Thoracic aorta endothelial cell (primary cell): ENCODE data around the gene HORMAD1. TPM values are rescaled to one million over a fixed set of nuclear protein-coding genes. Genes with fewer than 3 reads are reported as not detected.

Experiments
- small RNA-seq: library from RNA; depleted of rRNA; stranded (forward); fragments of <200 nt; gene quantifications from one replicate; pipeline ENCODE3, GENCODE V24; 2012
- total RNA-seq: library from RNA; depleted of rRNA; stranded (reverse); fragments of >200 nt; gene quantifications from 2 replicates; pipeline ENCODE4 v1.2.3, GENCODE V29; 2012

HORMAD1 gene
- 0.29 TPM in 1 of 2 replicates, not detected in the other for total RNA-seq

GRCh38 chr1:150720703-150721102, at the start of gene HORMAD1:
Gene HORMAD1, minus strand, starts transcription at chr1:150720895. Its CDS starts 1,390 bp downstream, at chr1:150719505.

GRCh38 chr1:150765296-150765976, 44.7 kb upstream of the HORMAD1 start, which contains the start of gene CTSS:
Gene CTSS, minus strand, starts transcription at chr1:150765778. Its CDS starts 1,015 bp downstream, at chr1:150764763.

GRCh38 chr1:150696995-150697927, 23.4 kb downstream of the HORMAD1 start, which contains the start of gene GOLPH3L:
Gene GOLPH3L, minus strand, starts transcription at chr1:150697154. Its CDS starts 2,316 bp downstream, at chr1:150694838.

Small RNA genes within 50 kb of the gene (small RNA-seq; reads per million reads assigned to genes)
- not detected for gene RNU6-1042P

Other genes with a start within 250 kb of the HORMAD1 start
- gene TARS2, start 233.5 kb downstream of the HORMAD1 start, total RNA-seq: 18.7 and 19.4 TPM in 2 replicates
- 0.57 and 0.93 TPM in 2 replicates for gene ECM1, start 212.8 kb downstream of the HORMAD1 start, total RNA-seq
- gene FALEC, start 205.1 kb downstream of the HORMAD1 start, total RNA-seq: not detected in 2 replicates
- 0.27 and 0.86 TPM in 2 replicates for gene ADAMTSL4, start 171.5 kb downstream of the HORMAD1 start, total RNA-seq
- gene MCL1, start 141.3 kb downstream of the HORMAD1 start, total RNA-seq: 246 and 285 TPM in 2 replicates
- 142 and 159 TPM in 2 replicates for gene ENSA, start 91.3 kb downstream of the HORMAD1 start, total RNA-seq
- gene GOLPH3L, start 23.7 kb downstream of the HORMAD1 start, total RNA-seq: 41.9 and 50.1 TPM in 2 replicates
- gene CTSS, start 44.9 kb upstream of the HORMAD1 start, total RNA-seq: 32.7 and 35.2 TPM in 2 replicates
- 5.9 and 26.6 TPM in 2 replicates for gene CTSK, start 87.4 kb upstream of the HORMAD1 start, total RNA-seq
- gene ARNT, start 155.7 kb upstream of the HORMAD1 start, total RNA-seq: 37.0 and 37.4 TPM in 2 replicates
- not detected in 2 replicates for gene CTXND2, start 166.2 kb upstream of the HORMAD1 start, total RNA-seq
- gene SETDB1, start 205.5 kb upstream of the HORMAD1 start, total RNA-seq: 36.7 and 39.6 TPM in 2 replicates